Measurements from ENCODE around the gene TBC1D10B.

- TF ChIP-seq EZH2phosphoT487 (IDR thresholded peaks at IDR 0.05; ENCODE audit: borderline replicate concordance, low read length) (no peak), EZH2 (IDR thresholded peaks at IDR 0.05; ENCODE audit: low read length, unreplicated experiment) (no peak)
Observed at GRCh38 chr16:30353438-30354129, 16.7 kb downstream of the TBC1D10B start.

Measured in PC-3 (cell line).